OCI-LY7 (cell line): ENCODE results near the gene SLC22A16. TPM values are rescaled to one million over a fixed set of nuclear protein-coding genes. Genes with fewer than 3 reads are reported as not detected.

Experiments
- BruUV-seq: library from RNA; stranded (reverse); fragments of 400-500 nt; replicated peaks from 2 replicates; lab custom pipeline; 2021; lab: Mats Ljungman, UMichigan
- CTCF ChIA-PET: fragments of 300-600 bp; sonication (Branson Sonifier 250); formaldehyde crosslinking; loops from one replicate; lab custom pipeline; 2022; ENCODE audit warnings: antibody characterized with exemption; ENCODE audit not compliant: unreplicated experiment; lab: Charles Lee
- POLR2A ChIA-PET: fragments of 300-600 bp; sonication (Branson Sonifier 250); formaldehyde crosslinking; loops from one replicate; lab custom pipeline; 2022; ENCODE audit warnings: antibody characterized with exemption; lab: Charles Lee
- DNase-seq: peaks from one replicate; pipeline ENCODE4 v3.0.0-alpha.2; 2015; ENCODE audit warnings: low spot score
- H2AFZ ChIP-seq: fragments of 200-600 bp; sonication (generic), shearing (Covaris generic); 2 replicates; pipeline ENCODE4 v1.6.1; 2014; ENCODE audit warnings: mild to moderate bottlenecking, antibody characterized with exemption, low read length, moderate library complexity
- H3K27ac ChIP-seq: fragments of 200-600 bp; sonication (generic); 2 replicates; pipeline ENCODE4 v1.5.1; 2014; ENCODE audit warnings: mixed run types, low read depth, mild to moderate bottlenecking, moderate library complexity, low read length, inconsistent platforms; ENCODE audit not compliant: poor library complexity, severe bottlenecking
- H3K36me3 ChIP-seq: fragments of 200-600 bp; sonication (generic); 2 replicates; pipeline ENCODE4 v1.6.1; 2014; ENCODE audit warnings: mild to moderate bottlenecking, antibody characterized with exemption, low read length, moderate library complexity, mixed read lengths; ENCODE audit not compliant: insufficient read depth
- H3K4me1 ChIP-seq: fragments of 200-600 bp; sonication (generic); 2 replicates; pipeline ENCODE4 v1.5.1; 2014; ENCODE audit warnings: mild to moderate bottlenecking, low read length; ENCODE audit not compliant: insufficient read depth, poor library complexity, severe bottlenecking
- H3K4me2 ChIP-seq: fragments of 200-600 bp; sonication (generic); 2 replicates; pipeline ENCODE4 v1.6.1; 2014; ENCODE audit warnings: mild to moderate bottlenecking, low read length
- H3K4me3 ChIP-seq: fragments of 200-600 bp; sonication (generic); 2 replicates; pipeline ENCODE4 v1.5.1; 2014; ENCODE audit warnings: mild to moderate bottlenecking, low read depth, low read length; ENCODE audit not compliant: poor library complexity, severe bottlenecking
- H3K79me2 ChIP-seq: fragments of 200-600 bp; sonication (generic); 2 replicates; pipeline ENCODE4 v1.6.1; 2016; ENCODE audit warnings: low read depth, mild to moderate bottlenecking, low read length, moderate library complexity, mixed read lengths; ENCODE audit not compliant: insufficient read depth
- H3K9me2 ChIP-seq: fragments of 200-600 bp; sonication (generic); 2 replicates; pipeline ENCODE4 v1.6.1; 2016; ENCODE audit warnings: mild to moderate bottlenecking, low read length, mixed read lengths; ENCODE audit not compliant: insufficient read depth
- H3K9me3 ChIP-seq: fragments of 200-600 bp; sonication (generic); 2 replicates; pipeline ENCODE4 v1.6.1; 2014; ENCODE audit warnings: mild to moderate bottlenecking, mixed run types, low read length, mixed read lengths
- H4K20me1 ChIP-seq: fragments of 200-600 bp; sonication (generic); 2 replicates; pipeline ENCODE4 v1.6.1; 2014; ENCODE audit warnings: mild to moderate bottlenecking, antibody characterized with exemption, low read length, moderate library complexity, mixed read lengths; ENCODE audit not compliant: insufficient read depth
- EZH2phosphoT487 ChIP-seq: fragments of 200-600 bp; sonication (generic); IDR thresholded peaks from 2 replicates; pipeline ENCODE4 v1.6.1; 2018; ENCODE audit warnings: low read depth, borderline replicate concordance, mild to moderate bottlenecking, mixed run types, antibody characterized with exemption, low read length, moderate library complexity, mixed read lengths
- intact Hi-C: fragments of 100-400 bp; cut with micrococcal nuclease; formaldehyde crosslinking; loops from one replicate; pipeline ENCODE4 v1.10.0; 2022; ENCODE audit not compliant: unreplicated experiment
- total RNA-seq, 2 experiments: library from RNA; depleted of rRNA in 1 of 2; stranded (reverse); fragments of >200 nt in 1 of 2; shearing (Covaris generic) in 1 of 2; gene quantifications; 2 replicates each; pipeline ENCODE4 v1.2.3, GENCODE V29; 2014 to 2022
- TF ChIP-seq, protein P1 (sequence below): fragments of 200-600 bp; sonication (generic); conservative IDR thresholded peaks from 2 replicates; pipeline ENCODE4 v1.5.1; 2014; ENCODE audit warnings: mild to moderate bottlenecking, antibody characterized with exemption, low read length, moderate library complexity, mixed read lengths

SLC22A16 gene
- total RNA-seq, 2 experiments from 2014 or later = not detected

DNA sequence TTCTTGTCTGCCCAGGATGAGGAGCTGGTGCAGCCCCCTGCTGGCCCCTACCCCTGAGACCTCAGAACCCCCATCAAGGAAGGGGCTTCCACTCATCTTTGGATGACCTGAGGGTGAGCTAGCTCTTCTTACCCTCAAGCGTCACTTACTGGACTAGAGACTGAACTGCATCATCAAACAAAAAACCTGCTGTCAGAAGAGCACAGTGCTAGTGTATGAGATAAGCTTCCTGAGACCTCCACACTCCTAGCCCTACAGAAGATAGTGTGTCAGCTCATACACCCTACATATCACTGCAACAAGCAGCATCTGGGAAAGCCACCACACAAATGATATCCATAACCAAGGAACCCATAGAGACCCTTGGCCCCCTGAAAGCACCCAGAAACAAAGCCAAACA is 15.0 kb downstream of the SLC22A16 start:
- Histone ChIP-seq H3K36me3 (no peaks in the 10 kb centered on the region), H2AFZ (no peak overlapping the region), H3K4me3 (no peak overlapping the region), H3K9me3 (peaks cover 13% of the 10 kb centered on the region; the same call in 1 of the 2 replicates), H3K79me2 (no peaks in the 10 kb centered on the region), H3K4me2 (no peak overlapping the region), H3K27ac (no peak overlapping the region), H3K4me1 (no peaks in the 10 kb centered on the region), H4K20me1 (no peaks in the 10 kb centered on the region), H3K9me2 (no peaks in the 10 kb centered on the region)
- intact Hi-C loops = no loop called here
- CTCF ChIA-PET = no interaction called here
- DNase-seq = no peak
- no TSS peak for BruUV-seq
- POLR2A ChIA-PET = no interaction called here
- no peak for TF ChIP-seq EZH2phosphoT487
- TF ChIP-seq, protein P1, sequence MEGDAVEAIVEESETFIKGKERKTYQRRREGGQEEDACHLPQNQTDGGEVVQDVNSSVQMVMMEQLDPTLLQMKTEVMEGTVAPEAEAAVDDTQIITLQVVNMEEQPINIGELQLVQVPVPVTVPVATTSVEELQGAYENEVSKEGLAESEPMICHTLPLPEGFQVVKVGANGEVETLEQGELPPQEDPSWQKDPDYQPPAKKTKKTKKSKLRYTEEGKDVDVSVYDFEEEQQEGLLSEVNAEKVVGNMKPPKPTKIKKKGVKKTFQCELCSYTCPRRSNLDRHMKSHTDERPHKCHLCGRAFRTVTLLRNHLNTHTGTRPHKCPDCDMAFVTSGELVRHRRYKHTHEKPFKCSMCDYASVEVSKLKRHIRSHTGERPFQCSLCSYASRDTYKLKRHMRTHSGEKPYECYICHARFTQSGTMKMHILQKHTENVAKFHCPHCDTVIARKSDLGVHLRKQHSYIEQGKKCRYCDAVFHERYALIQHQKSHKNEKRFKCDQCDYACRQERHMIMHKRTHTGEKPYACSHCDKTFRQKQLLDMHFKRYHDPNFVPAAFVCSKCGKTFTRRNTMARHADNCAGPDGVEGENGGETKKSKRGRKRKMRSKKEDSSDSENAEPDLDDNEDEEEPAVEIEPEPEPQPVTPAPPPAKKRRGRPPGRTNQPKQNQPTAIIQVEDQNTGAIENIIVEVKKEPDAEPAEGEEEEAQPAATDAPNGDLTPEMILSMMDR = no peak

DNA sequence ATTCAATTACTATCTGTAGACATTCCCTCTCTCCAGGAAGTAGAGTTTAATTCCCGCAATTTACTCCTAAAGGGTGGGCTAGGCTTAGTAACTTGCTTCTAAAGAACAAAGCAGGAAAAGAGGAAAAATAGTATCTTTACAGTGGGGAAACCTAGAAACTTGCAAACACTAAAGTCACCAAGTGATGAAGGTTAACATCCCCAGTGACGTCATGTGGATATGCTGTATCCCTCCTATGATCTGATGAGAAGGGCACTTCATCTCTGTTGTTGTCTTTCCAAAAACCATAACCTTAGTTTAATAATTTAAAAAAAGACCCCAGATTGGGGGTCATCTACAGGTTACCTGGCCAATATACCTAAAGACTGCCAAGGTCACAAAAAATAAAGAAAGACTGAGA is 17.3 kb downstream of the SLC22A16 start:
- H3K4me3 ChIP-seq = no peak overlapping the region
- CTCF ChIA-PET = no interaction called here
- no peak overlapping the region for H2AFZ ChIP-seq
- no peaks in the 10 kb centered on the region for H3K79me2 ChIP-seq
- DNase-seq = no peak
- intact Hi-C loops = no loop called here
- H3K27ac ChIP-seq = no peak overlapping the region
- H3K4me1 ChIP-seq = no peaks in the 10 kb centered on the region
- BruUV-seq = no TSS peak
- H3K9me2 ChIP-seq = no peaks in the 10 kb centered on the region
- no peaks in the 10 kb centered on the region for H4K20me1 ChIP-seq
- H3K36me3 ChIP-seq = no peaks in the 10 kb centered on the region
- POLR2A ChIA-PET = no interaction called here
- peaks cover 13% of the 10 kb centered on the region; the same call in 1 of the 2 replicates for H3K9me3 ChIP-seq
- no peak overlapping the region for H3K4me2 ChIP-seq
- TF ChIP-seq EZH2phosphoT487 = no peak
- TF ChIP-seq, protein P1 = no peak

DNA sequence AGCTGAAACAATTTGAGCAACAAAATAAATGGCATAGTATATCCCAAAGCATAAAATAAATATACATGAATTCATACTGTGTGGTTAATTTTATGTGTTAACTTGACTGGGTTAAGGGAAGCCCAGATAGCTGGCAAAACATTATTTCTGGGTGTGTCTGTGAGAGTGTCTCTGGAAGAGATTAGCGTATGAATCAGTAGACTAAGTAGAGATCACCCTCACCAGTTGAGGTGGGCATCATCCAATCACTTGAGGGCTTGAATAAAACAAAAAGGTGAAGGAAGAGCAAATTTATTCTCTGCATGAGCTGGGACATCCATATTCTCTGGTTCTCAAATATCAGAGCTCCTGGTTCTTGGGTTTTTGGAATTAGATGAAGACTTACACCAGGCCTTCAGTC is 17.9 kb downstream of the SLC22A16 start:
- Histone ChIP-seq H3K4me1 (no peaks in the 10 kb centered on the region), H3K27ac (no peak overlapping the region), H3K79me2 (no peaks in the 10 kb centered on the region), H3K36me3 (no peaks in the 10 kb centered on the region), H3K4me2 (no peak overlapping the region), H3K9me3 (peaks cover 13% of the 10 kb centered on the region; the same call in 1 of the 2 replicates), H4K20me1 (no peaks in the 10 kb centered on the region), H2AFZ (no peak overlapping the region), H3K9me2 (no peaks in the 10 kb centered on the region), H3K4me3 (no peak overlapping the region)
- no peak for TF ChIP-seq EZH2phosphoT487
- TF ChIP-seq, protein P1 = no peak
- intact Hi-C loops = no loop called here
- DNase-seq = no peak
- CTCF ChIA-PET = no interaction called here
- BruUV-seq = no TSS peak
- POLR2A ChIA-PET = no interaction called here
